ENCODE results near the gene NET1.

NET1 gene

GRCh38 chr10:5442990-5443370 lies 30.6 kb downstream of the NET1 start:
- H3K4me1 ChIP-seq: peaks cover 7% of the 10 kb centered on the region
- peaks cover 6% of the 10 kb centered on the region for H3K36me3 ChIP-seq
- TF ChIP-seq CTCF (IDR thresholded peaks at IDR 0.05; ENCODE audit: low read depth, low read length): no peak
- no peak overlapping the region for H3K4me3 ChIP-seq (ENCODE audit: low read depth, low read length)
- no peaks in the 10 kb centered on the region for H3K9me3 ChIP-seq
- no peaks in the 10 kb centered on the region; the same call in 1 of the 2 replicates for H3K27me3 ChIP-seq
- no peak for DNase-seq

GRCh38 chr10:5443429-5443828 lies 31.1 kb downstream of the NET1 start:
- no peak overlapping the region for H3K4me3 ChIP-seq (ENCODE audit: low read depth, low read length)
- peaks cover 7% of the 10 kb centered on the region for H3K4me1 ChIP-seq
- TF ChIP-seq CTCF (IDR thresholded peaks at IDR 0.05; ENCODE audit: low read depth, low read length): no peak
- H3K27me3 ChIP-seq: no peaks in the 10 kb centered on the region; the same call in 1 of the 2 replicates
- no peaks in the 10 kb centered on the region for H3K9me3 ChIP-seq
- H3K36me3 ChIP-seq: peaks cover 6% of the 10 kb centered on the region
- no peak for DNase-seq

- Histone ChIP-seq H3K9me3 (no peaks in the 10 kb centered on the region), H3K4me3 (ENCODE audit: low read depth, low read length) (no peak overlapping the region), H3K4me1 (peaks cover 7% of the 10 kb centered on the region), H3K36me3 (peaks cover 6% of the 10 kb centered on the region), H3K27me3 (no peaks in the 10 kb centered on the region; the same call in 1 of the 2 replicates)
- TF ChIP-seq CTCF (IDR thresholded peaks at IDR 0.05; ENCODE audit: low read depth, low read length): no peak
- no peak for DNase-seq
Measured at GRCh38 chr10:5445006-5445405, 32.6 kb downstream of the NET1 start.

GRCh38 chr10:5446390-5446926 lies 34.1 kb downstream of the NET1 start:
- Histone ChIP-seq H3K27me3 (no peaks in the 10 kb centered on the region; the same call in 1 of the 2 replicates), H3K4me3 (ENCODE audit: low read depth, low read length) (peak overlapping the region; percentile 61)

GRCh38 chr10:5447056-5447455 lies 34.7 kb downstream of the NET1 start:
- H3K27me3 ChIP-seq: no peaks in the 10 kb centered on the region; the same call in 1 of the 2 replicates
- no peaks in the 10 kb centered on the region for H3K9me3 ChIP-seq
- TF ChIP-seq CTCF (IDR thresholded peaks at IDR 0.05; ENCODE audit: low read depth, low read length): no peak
- H3K36me3 ChIP-seq: peaks cover 6% of the 10 kb centered on the region
- H3K4me1 ChIP-seq: peaks cover 7% of the 10 kb centered on the region
- no peak for DNase-seq
- H3K4me3 ChIP-seq (ENCODE audit: low read depth, low read length): peak overlapping the region; percentile 61

More at GRCh38 chr10:5446390-5446926, 34.1 kb downstream of the NET1 start:
- no peak for TF ChIP-seq CTCF (IDR thresholded peaks at IDR 0.05; ENCODE audit: low read depth, low read length)
- Histone ChIP-seq H3K36me3 (peaks cover 6% of the 10 kb centered on the region), H3K4me1 (peaks cover 7% of the 10 kb centered on the region), H3K9me3 (no peaks in the 10 kb centered on the region)
- peak; percentile 90 for DNase-seq

- H3K9me3 ChIP-seq: no peaks in the 10 kb centered on the region
- peaks cover 7% of the 10 kb centered on the region for H3K4me1 ChIP-seq
- H3K27me3 ChIP-seq: no peaks in the 10 kb centered on the region; the same call in 1 of the 2 replicates
- no peak for DNase-seq
- H3K4me3 ChIP-seq (ENCODE audit: low read depth, low read length): peak overlapping the region; percentile 61
- no peak for TF ChIP-seq CTCF (IDR thresholded peaks at IDR 0.05; ENCODE audit: low read depth, low read length)
- peaks cover 11% of the 10 kb centered on the region for H3K36me3 ChIP-seq
Measured at GRCh38 chr10:5447611-5448071, 35.3 kb downstream of the NET1 start.

All from BE2C (cell line).